ENCODE results near the gene ZNF577. TPM values are rescaled to one million over a fixed set of nuclear protein-coding genes. Genes with fewer than 3 reads are reported as not detected.

The ZNF577 gene
- total RNA-seq, 2 experiments from 2014 or later, result 5.3 to 6.1 TPM

GRCh38 chr19:51822325-51822724 lies 65.4 kb downstream of the ZNF577 start:
- no peak for DNase-seq
- ChIA-PET CTCF (no interaction called here), POLR2A (no interaction called here)
- Mint-ChIP-seq H3K9me3 (peaks cover 42% of the 10 kb centered on the region), H3K27me3 (no peaks in the 10 kb centered on the region), H3K4me1 (no peaks in the 10 kb centered on the region), H3K27ac (no peak overlapping the region), H3K4me3 (no peak overlapping the region), H3K36me3 (ENCODE audit: low read depth) (no peaks in the 10 kb centered on the region)

DNA sequence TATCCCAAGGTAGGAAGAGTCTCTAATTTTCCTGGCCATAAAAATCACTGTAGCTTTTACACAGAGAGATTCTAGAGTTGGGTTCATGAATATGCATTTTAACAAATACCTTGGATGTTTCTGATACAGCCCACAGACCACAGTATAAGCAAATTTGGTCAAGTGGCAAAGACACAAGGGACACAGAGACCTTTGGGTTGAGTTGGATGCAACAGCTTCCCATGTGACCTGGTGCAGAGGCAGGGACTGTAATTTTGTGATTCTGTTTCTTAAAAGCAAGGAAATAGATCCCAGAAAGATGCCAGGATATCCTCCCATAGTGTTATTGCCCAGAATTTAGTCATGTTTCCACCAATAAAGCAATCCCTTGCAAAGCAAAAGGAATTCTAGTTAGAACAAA lies 65.8 kb downstream of the ZNF577 start:
- no peaks in the 10 kb centered on the region for H3K27me3 Mint-ChIP-seq
- ChIA-PET CTCF (no interaction called here), POLR2A (no interaction called here)
- no peaks in the 10 kb centered on the region for H3K4me1 Mint-ChIP-seq
- H3K4me3 Mint-ChIP-seq, result no peak overlapping the region
- no peak for DNase-seq
- peaks cover 41% of the 10 kb centered on the region for H3K9me3 Mint-ChIP-seq
- H3K36me3 Mint-ChIP-seq (ENCODE audit: low read depth), result no peaks in the 10 kb centered on the region
- no peak overlapping the region for H3K27ac Mint-ChIP-seq

- Mint-ChIP-seq H3K4me1 (no peaks in the 10 kb centered on the region), H3K27me3 (no peaks in the 10 kb centered on the region), H3K9me3 (peaks cover 38% of the 10 kb centered on the region), H3K36me3 (ENCODE audit: low read depth) (no peaks in the 10 kb centered on the region), H3K27ac (no peak overlapping the region), H3K4me3 (no peak overlapping the region)
- DNase-seq, result no peak
- POLR2A ChIA-PET, result no interaction called here
- CTCF ChIA-PET, result no interaction called here
These were observed 66.3 kb downstream of the ZNF577 start for GRCh38 chr19:51821456-51821855.

Other genes starting within 250 kb of the ZNF577 start
- gene SIGLEC14, start 241.1 kb downstream of the ZNF577 start, total RNA-seq, result not detected
- 1 to 10 TPM; 5.2 to 6.6 TPM for gene SPACA6, start 194.6 kb downstream of the ZNF577 start, total RNA-seq
- gene HAS1, start 164.0 kb downstream of the ZNF577 start, total RNA-seq, result not detected
- gene FPR1, start 136.1 kb downstream of the ZNF577 start, total RNA-seq, result not detected
- not detected for gene FPR2, start 126.8 kb downstream of the ZNF577 start, total RNA-seq
- gene FPR3, start 92.8 kb downstream of the ZNF577 start, total RNA-seq, result not detected
- gene ZNF649, start 17.1 kb upstream of the ZNF577 start, total RNA-seq, result 1 to 10 TPM; 8.1 to 9.6 TPM
- 1 to 10 TPM; 7.7 to 8.1 TPM for gene ZNF613, start 39.5 kb upstream of the ZNF577 start, total RNA-seq
- 10 to 100 TPM; 14.0 to 15.9 TPM for gene ZNF350, start 98.9 kb upstream of the ZNF577 start, total RNA-seq
- 10 to 100 TPM; 11.4 to 12.1 TPM for gene ZNF615, start 120.3 kb upstream of the ZNF577 start, total RNA-seq
- gene ZNF614, start 140.4 kb upstream of the ZNF577 start, total RNA-seq, result 1 to 10 TPM; 8.0 to 8.2 TPM
- 10 to 100 TPM; 12.8 to 13.6 TPM for gene ZNF432, start 160.9 kb upstream of the ZNF577 start, total RNA-seq
- 10 to 100 TPM; 26.7 to 28.5 TPM for gene ZNF841, start 207.8 kb upstream of the ZNF577 start, total RNA-seq

Measured in activated CD4-positive, alpha-beta memory T cell treated with anti-CD3 and anti-CD28 coated beads, Interleukin-2, amount 10 ng/mL, durations not matched to agents 7 days and 5 days (primary cell).